Left colon (tissue), 2 donors: ENCODE results near the gene HSPB7. TPM values are rescaled to one million over a fixed set of nuclear protein-coding genes. Genes with fewer than 3 reads are reported as not detected.
A peak's percentile ranks its signal among the peaks of the same experiment; 100 is the strongest.

Experiments used
- ATAC-seq: fragments of 200-7000 bp; cut with Tn5 transposase; one replicate; pipeline ENCODE4 v1.9.1; 2020; ENCODE audit warnings: mild to moderate bottlenecking, moderate library complexity
- DNase-seq, 2 donors: peaks; one replicate each; pipeline ENCODE4 v3.0.0-alpha.2; 2020
- intact Hi-C, 2 donors: fragments of 100-400 bp; cut with DNase I in 1 of 2; cut with micrococcal nuclease in 1 of 2; formaldehyde crosslinking; loops; one replicate each; pipeline versions ENCODE4 v1.11.2 to v1.14.0; 2022; cut with DNase I, micrococcal nuclease
- total RNA-seq, 2 donors: library from RNA; stranded (reverse); fragmentation: NEBNext Ultra II Directional; extraction: Animal tissue kit (Norgen Biotek cat#: 25700); gene quantifications; one replicate each; pipeline ENCODE4 v1.2.1, GENCODE V29; 2021
- donor health status: DM: no; HTN: no; CAD: no.
- donor health status: DM: yes; HTN: yes; CAD: no.

Gene HSPB7
- total RNA-seq, 2 donors from 2014 or later: 0.73 to 17.6 TPM

GRCh38 chr1:15969321-15969880 is 48.4 kb downstream of the HSPB7 start:
- no peak for ATAC-seq
- intact Hi-C loops: no loop called here
- DNase-seq: no peak

GRCh38 chr1:15968172-15968571 is 49.7 kb downstream of the HSPB7 start:
- intact Hi-C loops: no loop called here
- DNase-seq (no peak), ATAC-seq (no peak)

GRCh38 chr1:15966956-15967344 is 50.9 kb downstream of the HSPB7 start:
- DNase-seq (no peak), ATAC-seq (no peak)
- intact Hi-C loops: no loop called here

- DNase-seq: peak in 1 of 2 donors; percentile 41
Measured at GRCh38 chr1:15966081-15966955, 51.5 kb downstream of the HSPB7 start.

GRCh38 chr1:15965228-15965767 is 52.5 kb downstream of the HSPB7 start:
- ATAC-seq (no peak), DNase-seq (no peak)
- intact Hi-C loops: no loop called here

More at GRCh38 chr1:15966081-15966955, 51.5 kb downstream of the HSPB7 start:
- ATAC-seq: no peak
- intact Hi-C loops: no loop called here

Other genes starting within 250 kb of the HSPB7 start
- 1 to 10 TPM; 2.2 to 2.6 TPM for gene UQCRHL, start 210.4 kb downstream of the HSPB7 start, total RNA-seq
- gene SPEN, start 170.3 kb downstream of the HSPB7 start, total RNA-seq: 10 to 100 TPM; 46.7 to 47.6 TPM
- gene ZBTB17, start 41.9 kb downstream of the HSPB7 start, total RNA-seq: 10 to 100 TPM; 29.1 to 30.0 TPM
- not detected for gene SRARP, start 13.8 kb downstream of the HSPB7 start, total RNA-seq
- 1 to 10 TPM in 1 of 2 donors, under 1 TPM in 1; 0.73 to 1.7 TPM for gene CLCNKA, start 4.0 kb upstream of the HSPB7 start, total RNA-seq
- under 1 TPM in 1 of 2 donors, not detected in 1; 0.14 TPM for gene CLCNKB, start 25.7 kb upstream of the HSPB7 start, total RNA-seq
- not detected for gene FAM131C, start 55.6 kb upstream of the HSPB7 start, total RNA-seq
- gene EPHA2, start 138.0 kb upstream of the HSPB7 start, total RNA-seq: 10 to 100 TPM; 44.3 to 48.1 TPM
- 10 to 100 TPM in 1 of 2 donors, 1 to 10 TPM in 1; 8.0 to 10.6 TPM for gene ARHGEF19, start 194.6 kb upstream of the HSPB7 start, total RNA-seq
- gene CPLANE2, start 219.1 kb upstream of the HSPB7 start, total RNA-seq: 1 to 10 TPM; 5.9 to 7.6 TPM